Umbilical cord (tissue), 2 donors: ENCODE measurements around the gene SLC35D3. TPM values are rescaled to one million over a fixed set of nuclear protein-coding genes. Genes with fewer than 3 reads are reported as not detected.
"Not testable (repeated sequence)": the region's sequence is repeated elsewhere in the genome, so short reads cannot be mapped to it uniquely, and the experiment has no call there.

Experiments
- DNase-seq: peaks from one replicate; pipeline ENCODE4 v3.0.0-alpha.2; 2015; ENCODE audit warnings: low spot score
- total RNA-seq: library from RNA; depleted of rRNA; stranded (reverse); fragments of >200 nt; gene quantifications from one replicate; pipeline ENCODE4 v1.2.3, GENCODE V29; 2014; ENCODE audit warnings: low replicate concordance; ENCODE audit not compliant: insufficient read depth

Gene SLC35D3
- total RNA-seq, 1 donor from 2014 or later: 0.72 TPM

GRCh38 chr6:136922685-136923006, 545 bp downstream of the SLC35D3 start:
- DNase-seq: no peak

GRCh38 chr6:136923116-136923953, 1.2 kb downstream of the SLC35D3 start:
- DNase-seq: no peak

- no peak for DNase-seq
These were observed 2.0 kb downstream of the SLC35D3 start for GRCh38 chr6:136923954-136924673.

- no peak for DNase-seq
These were observed 4.3 kb downstream of the SLC35D3 start for GRCh38 chr6:136926383-136926782.

GRCh38 chr6:136927292-136927691, 5.2 kb downstream of the SLC35D3 start:
- no peak for DNase-seq

GRCh38 chr6:136930528-136930927, 8.4 kb downstream of the SLC35D3 start:
- no peak for DNase-seq

- no peak for DNase-seq
These were observed 10.5 kb downstream of the SLC35D3 start for GRCh38 chr6:136932599-136932998.

- DNase-seq: no peak
These were observed 23.0 kb downstream of the SLC35D3 start for GRCh38 chr6:136945072-136945471.

GRCh38 chr6:136945711-136946121, 23.6 kb downstream of the SLC35D3 start:
- no peak for DNase-seq

GRCh38 chr6:136947037-136947436, 24.9 kb downstream of the SLC35D3 start:
- DNase-seq: no peak

GRCh38 chr6:136949957-136950356, 27.9 kb downstream of the SLC35D3 start:
- DNase-seq: not testable (repeated sequence)

- no peak for DNase-seq
These were observed 28.5 kb downstream of the SLC35D3 start for GRCh38 chr6:136950436-136951126.

- no peak for DNase-seq
These were observed 30.7 kb downstream of the SLC35D3 start for GRCh38 chr6:136952714-136953260.

- DNase-seq: no peak
These were observed 33.0 kb downstream of the SLC35D3 start for GRCh38 chr6:136955123-136955522.

- no peak for DNase-seq
These were observed 34.8 kb downstream of the SLC35D3 start for GRCh38 chr6:136956590-136957544.

GRCh38 chr6:136958168-136958567, 36.1 kb downstream of the SLC35D3 start:
- no peak for DNase-seq

- no peak for DNase-seq
These were observed 37.4 kb downstream of the SLC35D3 start for GRCh38 chr6:136959471-136959891.

GRCh38 chr6:136959935-136960334, 37.8 kb downstream of the SLC35D3 start:
- DNase-seq: not testable (repeated sequence)

GRCh38 chr6:136960781-136961180, 38.7 kb downstream of the SLC35D3 start:
- no peak for DNase-seq

- no peak for DNase-seq
These were observed 39.7 kb downstream of the SLC35D3 start for GRCh38 chr6:136961848-136962247.

GRCh38 chr6:136962661-136963060, 40.6 kb downstream of the SLC35D3 start:
- no peak for DNase-seq
